Activated CD4-positive, alpha-beta T cell treated with anti-CD3 and anti-CD28 coated beads, Interleukin-2, amount 50 U/mL, for 16 hours (primary cell): ENCODE results near the gene HERC5.

Source experiments
- DNase-seq: peaks from one replicate; pipeline ENCODE4 v3.0.0-alpha.2; 2020

Gene HERC5

DNA sequence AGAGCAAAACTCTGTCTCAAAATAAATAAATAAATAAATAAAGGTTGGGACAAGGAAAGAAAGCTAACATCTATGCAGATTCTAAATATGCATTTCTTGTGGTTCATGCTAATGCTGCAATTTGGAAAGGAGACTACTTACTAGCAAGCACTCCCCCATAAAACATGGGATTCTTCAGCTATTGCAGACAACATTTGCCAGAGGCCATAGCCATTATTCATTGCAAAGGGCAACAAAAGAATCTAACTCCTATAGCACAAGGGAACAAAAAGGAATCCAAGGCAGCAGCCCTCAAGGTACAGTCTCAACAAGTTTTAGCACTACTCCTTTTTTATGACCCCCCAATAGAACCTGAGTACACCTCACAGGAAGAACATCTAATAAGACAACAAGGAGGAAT lies 8.0 kb upstream of the HERC5 start:
- no peak for DNase-seq

DNA sequence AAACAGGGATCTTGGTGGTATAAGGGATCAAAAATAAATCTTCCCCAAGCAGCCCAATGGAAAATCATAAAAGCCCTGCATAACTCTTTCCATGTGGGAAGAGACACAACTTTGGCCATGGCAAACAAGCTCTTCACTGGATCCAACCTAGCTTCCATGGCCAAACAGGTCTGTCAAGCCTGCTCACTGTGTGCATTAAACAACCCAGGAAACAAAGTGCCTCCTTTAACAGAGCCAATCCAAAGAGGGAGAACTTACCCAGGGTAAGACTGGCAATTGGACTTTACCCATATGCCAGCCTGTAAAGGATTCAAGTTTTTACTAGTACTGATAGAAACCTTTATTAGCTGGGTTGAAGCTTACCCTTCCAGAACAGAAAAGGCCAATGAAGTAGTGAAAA lies 7.6 kb upstream of the HERC5 start:
- DNase-seq: no peak

DNA sequence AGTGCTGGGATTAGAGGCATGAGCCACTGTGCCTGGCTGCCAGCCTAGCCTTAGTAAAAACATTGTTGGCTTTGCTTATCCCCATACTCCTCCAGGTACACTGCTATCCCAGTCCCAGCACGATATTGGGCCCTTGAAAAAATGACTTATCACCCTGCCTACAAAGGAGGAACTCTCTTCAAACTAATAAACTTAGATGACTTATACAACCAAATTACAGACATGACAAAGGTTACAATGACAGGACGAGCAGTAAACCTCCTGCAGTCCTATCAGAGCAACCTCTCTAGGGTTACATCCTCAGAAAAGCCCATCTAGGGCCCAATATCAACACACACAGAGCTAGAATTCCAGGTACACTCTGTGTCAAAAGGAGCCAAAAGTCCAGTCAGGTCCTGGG lies 5.7 kb upstream of the HERC5 start:
- DNase-seq: no peak

DNA sequence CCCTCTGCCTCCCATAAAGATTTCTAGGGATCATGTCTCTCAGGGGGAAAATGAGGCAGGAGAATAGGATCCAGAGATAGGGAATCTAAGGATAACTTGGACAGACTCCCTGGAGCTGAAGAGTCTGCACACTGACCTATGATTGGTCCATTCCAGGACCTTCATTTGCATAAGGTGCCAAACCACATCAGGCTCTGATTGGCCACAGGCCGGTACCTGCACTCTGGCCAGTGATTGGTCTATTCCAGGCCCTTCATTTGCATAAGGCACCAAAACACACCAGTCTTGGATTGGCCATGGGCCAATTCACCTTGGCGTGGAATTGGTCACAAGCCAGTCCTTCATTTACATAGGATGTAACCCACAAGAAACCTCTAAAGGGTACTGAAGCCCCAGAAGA lies 4.0 kb upstream of the HERC5 start:
- no peak for DNase-seq

DNA sequence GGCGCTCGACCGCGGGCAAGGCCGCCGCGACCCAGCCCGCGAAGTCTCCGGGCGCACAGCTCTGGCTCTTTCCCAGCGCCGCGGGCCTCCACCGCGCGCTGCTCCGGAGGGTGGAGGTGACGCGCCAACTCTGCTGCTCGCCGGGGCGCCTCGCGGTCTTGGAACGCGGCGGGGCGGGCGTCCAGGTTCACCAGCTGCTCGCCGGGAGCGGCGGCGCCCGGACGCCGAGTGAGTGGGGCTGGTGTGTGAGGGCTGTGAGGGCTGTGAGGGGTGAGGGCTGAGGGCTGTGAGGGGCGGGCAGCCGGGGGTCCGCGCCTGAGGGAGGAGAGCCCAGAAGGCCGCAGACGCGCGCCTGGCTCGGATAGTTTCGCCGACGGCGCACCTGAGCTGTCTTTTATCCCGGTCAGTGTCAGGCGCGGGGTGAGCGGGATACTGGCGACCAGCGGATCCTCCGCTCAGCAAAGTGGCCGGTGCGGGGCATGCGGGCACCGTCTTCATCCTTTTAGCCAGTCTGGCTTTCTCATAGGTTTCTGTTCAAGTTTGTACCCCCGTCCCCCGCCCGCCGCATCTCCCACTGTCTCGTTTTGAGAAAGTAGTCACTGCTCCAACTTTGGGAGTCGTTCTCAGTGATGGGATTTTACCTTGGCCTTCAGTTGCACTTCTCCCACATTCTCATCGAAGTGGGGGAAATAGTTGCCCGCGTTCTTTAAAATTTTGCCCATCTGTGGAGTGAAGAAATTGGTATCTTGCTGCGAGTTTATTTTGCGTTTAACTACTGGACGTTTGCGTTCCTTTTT lies 586 bp downstream of the HERC5 start:
- peak; percentile 25 for DNase-seq

DNA sequence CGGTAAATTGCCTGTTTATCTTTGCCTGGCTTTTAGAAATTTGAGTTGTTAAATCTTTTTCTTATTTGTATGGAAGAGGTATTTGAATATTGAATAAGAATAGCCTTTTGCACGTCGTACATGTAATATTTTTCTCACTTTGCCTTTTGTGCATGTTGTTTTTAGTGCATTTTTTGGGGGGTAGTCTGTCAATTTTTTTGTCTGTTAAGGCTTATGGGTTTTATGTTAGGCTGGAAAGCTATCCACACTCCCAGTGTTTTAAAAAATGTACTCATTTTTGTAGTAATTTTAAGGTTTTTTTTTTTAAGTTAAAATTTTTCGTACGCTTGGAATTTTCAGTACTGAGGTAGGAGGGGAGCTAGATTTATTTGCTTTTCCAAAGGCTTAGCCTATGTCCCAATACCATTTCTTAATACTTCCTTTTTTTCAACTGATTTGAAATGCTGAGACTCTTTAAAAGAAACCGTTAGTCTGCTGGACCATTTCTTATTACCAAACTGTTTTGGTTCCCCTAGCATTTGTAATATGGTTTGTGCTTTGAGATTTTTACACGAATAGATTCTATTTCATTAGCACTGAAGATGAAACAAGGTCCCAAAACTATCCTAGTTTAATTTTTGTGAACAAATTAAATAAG lies 1.3 kb downstream of the HERC5 start:
- no peak for DNase-seq

DNA sequence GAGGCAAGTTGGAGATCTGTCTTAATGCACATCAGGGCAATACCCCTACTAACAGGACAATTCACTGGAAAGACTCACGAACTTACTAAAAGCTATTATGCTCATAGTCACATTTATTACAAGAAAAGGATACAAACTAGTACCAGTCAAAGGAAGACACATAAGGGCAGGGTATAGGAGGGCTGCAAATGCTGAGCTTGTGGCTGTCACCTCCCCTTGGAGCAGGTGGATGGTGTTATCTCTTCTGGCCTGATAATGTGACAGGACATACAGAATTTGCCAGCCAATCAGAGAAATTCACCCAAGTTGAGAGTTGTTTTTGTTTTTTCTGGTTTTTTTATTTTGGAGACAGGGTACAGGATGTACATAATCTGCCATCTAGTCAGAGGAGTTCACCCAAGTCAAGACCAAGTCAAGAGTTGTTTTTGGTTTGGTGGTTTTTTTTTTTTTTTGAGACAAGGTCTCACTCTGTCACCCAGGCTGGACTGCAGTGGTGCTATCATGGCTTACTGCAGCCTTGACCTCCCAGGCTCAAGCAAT lies 8.8 kb downstream of the HERC5 start:
- DNase-seq: no peak

DNA sequence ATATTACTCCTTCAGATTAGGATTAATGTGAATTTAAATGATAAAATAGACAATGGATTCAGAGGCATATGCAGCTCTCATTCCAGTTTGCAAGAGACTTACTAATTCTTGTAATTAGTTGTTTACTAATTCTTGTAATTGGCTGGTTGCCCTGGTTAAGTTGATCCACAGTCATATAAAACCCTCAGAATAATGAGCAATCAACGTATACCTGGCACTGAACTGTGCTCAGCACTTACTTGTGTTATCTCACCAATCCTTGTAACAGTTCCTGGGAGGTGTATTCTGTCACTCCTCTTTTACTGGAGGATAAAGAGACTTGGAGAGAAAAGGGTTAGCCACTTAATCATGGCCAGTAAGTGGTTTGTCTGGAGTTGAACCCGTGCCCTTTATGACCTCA lies 10.5 kb downstream of the HERC5 start:
- DNase-seq: peak; percentile 23

DNA sequence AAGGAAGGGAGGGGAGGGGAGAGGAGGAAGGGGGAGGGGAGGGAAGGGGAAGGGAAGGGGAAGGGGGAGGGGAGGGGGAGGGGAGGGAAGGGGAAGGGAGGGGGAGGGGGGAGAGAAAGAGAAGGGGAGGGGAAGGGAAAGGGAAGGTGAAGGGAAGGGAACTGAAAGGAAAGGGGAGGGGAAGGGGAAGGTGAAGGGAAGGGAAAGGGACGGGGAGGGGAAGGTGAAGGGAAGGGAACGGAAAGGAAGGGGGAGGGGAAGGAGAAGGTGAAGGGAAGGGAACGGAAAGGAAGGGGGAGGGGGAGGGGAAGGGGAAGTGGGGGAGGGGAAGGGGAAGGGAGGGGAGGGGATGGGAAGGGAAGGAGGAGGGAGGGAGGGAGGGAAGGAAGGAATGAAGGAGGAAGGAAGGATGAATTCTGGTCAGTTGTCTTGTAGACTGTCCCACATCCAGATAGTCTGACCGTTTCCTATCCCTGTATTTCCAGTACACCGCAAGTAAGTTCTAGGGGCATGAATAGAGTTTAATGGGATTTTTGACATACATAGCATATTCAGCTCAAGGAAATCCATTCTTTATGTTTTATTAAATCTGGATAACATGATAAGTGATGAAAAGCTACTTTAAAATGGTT lies 20.4 kb downstream of the HERC5 start:
- no peak for DNase-seq

DNA sequence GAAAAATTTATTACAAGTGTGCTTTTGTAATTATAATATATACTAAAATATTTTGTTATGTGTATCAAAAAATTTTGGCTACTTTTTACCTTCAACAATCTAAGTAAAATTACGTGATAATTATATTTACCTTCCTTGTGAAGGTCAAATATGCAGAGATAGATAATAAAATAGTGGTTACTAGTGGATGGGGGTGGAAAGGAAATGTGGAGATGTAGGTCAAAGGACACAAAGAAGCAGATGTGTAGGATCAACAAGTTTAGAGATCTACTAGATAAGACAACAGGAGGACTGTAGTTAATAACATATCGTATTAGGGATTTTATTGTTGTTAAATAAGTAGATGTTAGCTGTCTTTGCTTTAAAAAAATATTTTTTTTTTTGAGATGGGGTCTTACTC lies 21.3 kb downstream of the HERC5 start:
- no peak for DNase-seq

DNA sequence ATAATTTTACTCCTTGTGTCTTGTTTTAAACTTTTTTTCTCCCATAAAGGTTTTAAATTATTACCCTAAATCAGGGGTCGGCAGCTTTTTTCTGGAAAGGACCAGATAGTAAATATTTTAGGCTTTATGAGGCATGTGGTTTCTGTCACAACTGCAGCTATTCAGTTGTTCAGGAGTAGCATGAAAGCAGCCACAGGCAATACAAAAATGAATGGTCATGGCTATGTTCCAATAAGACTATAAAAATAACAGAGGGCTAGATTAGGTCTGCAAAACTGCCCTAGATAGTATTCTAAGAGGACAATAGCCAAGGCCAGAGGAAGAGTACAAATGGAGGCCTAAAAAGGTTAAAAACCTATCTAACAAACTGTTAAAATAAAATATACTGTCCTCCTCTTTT lies 24.6 kb downstream of the HERC5 start:
- DNase-seq: no peak

DNA sequence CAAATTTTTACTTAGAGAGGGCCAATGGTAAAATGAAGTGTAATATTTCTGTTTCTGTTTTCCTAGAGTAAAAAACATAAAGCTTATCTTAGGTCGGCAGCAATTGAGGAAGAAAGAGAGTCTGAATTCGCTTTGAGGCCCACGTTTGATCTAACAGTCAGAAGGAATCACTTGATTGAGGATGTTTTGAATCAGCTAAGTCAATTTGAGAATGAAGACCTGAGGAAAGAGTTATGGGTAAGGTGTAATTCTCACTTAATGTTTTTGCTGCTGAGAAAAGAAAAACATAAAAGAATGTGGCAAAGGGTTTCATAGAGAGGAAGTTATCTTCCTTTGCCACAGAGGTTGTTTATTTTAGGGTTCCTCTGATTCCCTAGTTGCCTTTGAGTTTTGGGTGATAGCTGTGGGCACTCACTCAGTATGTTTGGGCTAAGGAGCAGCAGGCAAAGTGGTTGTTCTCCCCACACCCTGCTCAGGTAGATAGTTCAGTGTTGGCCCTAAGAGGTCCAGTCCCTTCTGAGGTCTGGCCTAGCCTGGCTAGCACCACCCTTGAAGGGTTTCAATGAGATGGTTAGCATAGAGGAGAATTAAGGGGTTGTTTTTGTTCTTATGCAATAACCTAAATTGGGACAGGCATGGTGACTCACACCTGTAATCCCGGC lies 32.3 kb downstream of the HERC5 start:
- peak; percentile 20 for DNase-seq

DNA sequence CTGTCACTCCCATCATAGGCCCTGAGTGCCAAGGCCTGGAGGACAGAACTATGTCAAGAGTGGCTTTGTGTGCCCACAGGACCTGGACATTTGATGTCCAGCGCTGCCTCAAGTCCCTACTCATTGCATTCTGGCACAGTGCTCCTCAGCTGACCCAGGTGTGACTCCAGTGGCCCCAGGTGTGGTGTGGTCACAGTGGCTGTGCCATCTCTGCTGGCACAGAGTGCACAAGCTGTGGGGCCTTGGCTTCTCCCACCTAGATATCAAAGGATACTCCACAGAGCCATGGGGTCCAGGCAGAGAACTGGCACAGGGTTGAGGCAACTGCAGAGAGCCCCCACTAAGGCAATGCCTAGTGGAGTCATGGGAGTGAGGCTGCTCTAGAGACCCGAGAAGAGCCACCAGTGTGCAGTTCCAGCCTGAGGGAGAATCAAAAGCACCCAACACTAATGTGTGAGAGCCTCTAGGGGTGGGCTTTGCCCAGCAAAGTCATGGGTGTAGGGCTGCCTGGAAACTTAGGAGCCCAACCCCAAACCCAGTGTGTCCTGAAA lies 41.0 kb downstream of the HERC5 start:
- no peak for DNase-seq

DNA sequence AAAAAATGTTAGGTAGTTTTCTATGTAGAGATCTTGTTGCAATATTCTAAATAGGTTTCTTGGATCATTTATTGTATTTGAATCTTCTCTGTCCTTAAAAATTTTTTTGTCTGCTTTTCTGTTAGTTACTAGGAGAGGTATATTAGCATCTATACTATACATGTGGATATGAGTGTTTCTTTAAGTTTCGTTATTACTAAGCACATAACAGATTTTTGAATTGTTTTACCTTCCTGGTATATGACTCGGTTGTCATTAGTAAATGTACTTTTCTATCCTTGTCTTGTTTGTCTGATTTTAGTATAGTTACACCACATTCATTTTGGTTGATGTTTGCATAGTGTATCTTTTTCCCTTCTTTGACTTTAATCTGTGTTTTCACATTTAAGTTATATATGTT lies 46.4 kb downstream of the HERC5 start:
- peak; percentile 31 for DNase-seq

DNA sequence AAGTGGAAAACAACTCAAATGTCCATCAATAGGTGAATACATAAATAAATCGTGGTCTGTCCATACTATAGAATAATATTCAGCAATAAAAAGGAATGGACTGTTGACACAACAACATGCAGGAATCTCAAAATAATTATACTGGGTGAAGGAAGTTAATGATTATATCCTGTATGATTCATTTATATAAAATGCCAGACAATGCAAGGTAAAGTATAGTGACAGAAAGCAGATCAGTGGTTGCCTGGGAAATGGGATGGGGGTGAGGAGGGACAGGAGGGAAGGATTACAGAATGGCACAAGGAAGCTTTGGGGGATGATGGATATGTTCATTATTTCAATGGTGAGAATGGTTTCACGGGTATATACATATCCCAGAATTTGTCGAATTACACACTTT lies 54.3 kb downstream of the HERC5 start:
- no peak for DNase-seq

DNA sequence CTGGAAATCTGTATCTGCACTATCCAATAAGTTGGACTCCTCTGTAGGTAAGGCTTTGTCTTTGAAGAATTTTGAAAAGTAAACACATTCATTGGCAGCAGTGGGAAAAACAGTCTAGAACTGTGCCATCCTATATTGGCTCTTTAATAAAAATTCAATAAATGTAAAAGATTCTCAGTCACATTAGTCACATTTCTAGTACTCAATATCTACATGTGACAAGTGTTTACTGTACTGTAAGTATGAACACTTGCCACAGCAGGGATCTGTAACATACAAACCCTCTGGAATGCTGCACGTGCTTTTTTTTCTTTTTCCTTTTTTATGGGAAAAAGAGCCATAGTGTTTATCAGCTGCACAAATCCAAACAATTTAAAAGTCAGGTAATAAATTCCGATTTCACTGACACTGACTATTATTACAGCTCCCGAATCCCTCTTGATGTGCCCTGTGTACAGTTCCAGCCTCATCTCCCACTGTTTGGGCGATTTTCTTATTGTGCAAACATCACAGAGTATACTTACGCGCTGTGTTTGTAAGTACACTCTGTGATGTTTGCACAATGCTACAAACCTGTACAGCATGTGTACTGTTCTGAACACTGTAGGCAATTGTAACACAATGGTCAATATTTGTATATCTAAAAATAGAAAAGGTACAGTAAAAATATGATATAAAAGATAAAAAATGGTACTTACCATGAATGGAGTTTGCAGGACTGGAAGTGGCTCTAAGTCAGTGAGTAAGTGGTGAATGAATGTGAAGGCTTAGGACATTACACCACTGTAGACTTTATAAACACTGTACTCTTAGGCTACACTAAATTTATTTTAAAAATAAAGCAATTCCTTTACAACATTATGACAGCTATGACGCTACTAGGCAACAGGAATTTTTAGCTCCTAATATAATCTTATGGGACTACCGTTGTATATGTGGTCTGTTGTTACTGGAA lies 57.9 kb downstream of the HERC5 start:
- no peak for DNase-seq

DNA sequence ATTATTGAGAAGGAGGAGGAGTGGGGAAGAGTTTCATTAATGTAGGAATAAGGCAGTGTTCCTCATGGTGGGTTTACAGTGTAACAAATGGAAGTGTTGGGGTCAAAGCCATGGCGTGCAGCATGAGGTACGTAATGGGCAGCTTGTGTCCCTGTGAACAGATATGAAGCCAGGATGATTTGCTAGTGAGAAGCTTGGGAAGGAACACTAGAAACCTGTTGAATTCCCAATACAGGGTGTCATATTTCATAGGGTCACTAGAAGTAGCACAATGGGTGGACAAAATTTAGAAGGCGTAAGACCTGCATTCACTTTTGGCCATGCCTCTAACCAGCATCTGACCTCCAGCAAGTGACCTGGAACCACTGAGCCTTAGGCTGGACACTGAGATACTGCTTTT lies 59.8 kb downstream of the HERC5 start:
- DNase-seq: no peak

DNA sequence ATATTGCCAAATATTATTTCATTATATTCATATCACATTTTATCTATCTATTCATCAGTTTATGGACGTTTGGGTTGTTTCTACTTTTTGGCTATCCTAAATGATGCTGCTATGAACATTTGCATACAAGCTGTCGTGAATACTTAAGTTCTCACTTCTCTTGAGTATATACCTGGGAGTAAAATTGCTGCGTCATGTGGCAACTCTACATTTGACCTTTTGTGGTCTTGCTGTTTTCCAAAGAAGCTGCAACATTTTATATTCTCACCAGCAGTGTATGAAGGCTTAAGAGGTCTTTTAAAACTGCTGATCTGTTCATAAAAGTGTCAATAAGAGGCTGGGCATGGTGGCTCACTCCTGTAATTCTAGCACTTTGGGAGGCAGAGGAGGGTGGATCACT lies 60.9 kb downstream of the HERC5 start:
- no peak for DNase-seq

DNA sequence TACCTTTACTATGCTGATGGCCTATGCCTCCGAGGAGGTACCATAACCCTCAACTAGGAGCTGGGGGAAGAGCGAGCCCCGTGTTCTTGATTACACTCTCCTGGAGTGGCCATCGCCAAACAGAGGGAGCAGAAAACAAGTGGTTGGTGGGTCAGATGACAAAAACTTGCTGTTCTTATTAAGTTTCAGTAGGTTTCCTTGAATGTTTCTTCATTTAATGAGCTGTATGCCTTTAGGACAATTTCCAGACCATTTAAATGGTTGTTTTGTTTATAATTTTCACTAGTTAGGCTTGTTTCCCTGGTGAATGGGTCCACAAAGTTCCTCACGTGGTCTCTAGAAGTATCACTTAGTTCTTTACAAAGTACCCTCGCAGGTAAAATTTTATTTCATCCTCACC lies 62.0 kb downstream of the HERC5 start:
- DNase-seq: no peak

DNA sequence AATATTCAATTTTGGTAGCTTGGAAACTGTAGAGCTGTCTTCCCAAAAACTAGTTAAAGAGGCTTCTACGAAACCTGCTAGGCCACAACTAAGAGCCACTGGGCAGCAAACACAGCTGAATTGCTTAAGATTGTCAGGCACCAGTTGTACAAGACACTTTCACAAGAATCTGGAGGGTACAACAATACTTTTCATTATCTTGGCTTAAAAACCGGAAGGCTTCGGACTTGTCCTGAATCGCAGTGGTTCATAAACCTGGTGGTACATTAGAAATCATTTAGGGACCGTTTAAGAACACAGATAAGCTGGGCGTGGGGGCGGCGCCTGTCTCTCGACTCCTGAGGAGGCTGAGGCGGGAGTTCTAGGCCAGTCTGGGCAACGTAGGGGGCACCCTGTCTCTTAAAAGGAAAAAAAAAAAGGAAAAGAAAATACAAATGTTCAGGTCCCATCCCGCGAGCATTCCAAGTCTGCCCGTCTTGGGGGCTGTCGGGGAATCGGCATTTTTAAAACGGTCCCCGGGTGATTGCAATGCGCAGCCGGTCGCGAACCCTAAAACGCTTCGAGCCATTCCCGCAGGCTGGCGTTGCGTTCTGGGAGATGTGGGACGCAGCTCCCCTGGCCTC lies 65.9 kb downstream of the HERC5 start:
- peak; percentile 21 for DNase-seq

DNA sequence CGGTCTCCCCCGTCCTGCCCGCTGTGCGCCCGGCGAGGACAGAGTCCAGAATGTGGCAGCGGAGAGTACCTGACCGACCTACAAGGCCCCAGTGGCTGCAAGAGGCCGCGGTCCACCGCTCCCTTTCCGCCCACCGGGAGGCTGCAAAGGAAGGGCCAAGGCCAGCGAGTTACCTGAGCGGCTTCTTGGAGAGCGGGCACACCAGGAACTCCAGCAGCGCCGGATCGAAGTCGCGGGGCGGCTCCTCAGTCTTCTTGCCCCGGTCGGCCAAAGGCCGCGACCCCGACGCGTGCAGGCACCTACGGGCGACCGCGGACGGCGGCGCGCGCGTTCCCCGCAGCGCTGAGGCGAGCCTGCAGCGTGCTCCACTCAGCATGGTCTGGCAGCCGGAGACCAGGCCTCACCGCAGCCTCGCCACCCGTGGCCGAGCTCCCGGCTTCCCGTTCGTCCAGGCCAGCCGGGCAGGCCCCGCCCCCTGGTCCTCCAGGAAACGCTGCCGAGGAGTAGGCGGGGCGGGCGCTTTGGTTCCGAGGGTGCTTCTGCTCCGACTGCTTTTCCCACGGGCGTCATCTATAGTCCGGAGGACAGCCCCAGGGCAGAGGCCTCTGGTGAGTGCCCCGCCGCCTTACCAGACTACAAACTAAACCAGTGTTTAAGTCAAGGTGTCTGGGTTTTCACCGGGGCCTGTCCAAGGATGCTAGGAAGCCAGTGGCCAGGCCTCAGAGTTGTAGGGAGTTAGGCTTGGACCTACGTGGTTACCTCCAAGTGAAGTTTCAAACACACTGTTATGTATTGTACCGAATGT lies 66.6 kb downstream of the HERC5 start, which contains the start of gene PYURF:
Gene PYURF, minus strand, starts transcription at position 452 of the 805 bp plus-strand sequence. Its CDS starts 76 bp downstream, at position 376.
- peak; percentile 90 for DNase-seq
